ENCODE results near the gene UCN3.
"Not testable (repeated sequence)": the region's sequence is repeated elsewhere in the genome, so short reads cannot be mapped to it uniquely, and the experiment has no call there.

The UCN3 gene

GRCh38 chr10:5410787-5411186, 46.0 kb downstream of the UCN3 start:
- not testable (repeated sequence) for DNase-seq

- DNase-seq: no peak
Observed at GRCh38 chr10:5411941-5412276, 47.1 kb downstream of the UCN3 start.

DNA sequence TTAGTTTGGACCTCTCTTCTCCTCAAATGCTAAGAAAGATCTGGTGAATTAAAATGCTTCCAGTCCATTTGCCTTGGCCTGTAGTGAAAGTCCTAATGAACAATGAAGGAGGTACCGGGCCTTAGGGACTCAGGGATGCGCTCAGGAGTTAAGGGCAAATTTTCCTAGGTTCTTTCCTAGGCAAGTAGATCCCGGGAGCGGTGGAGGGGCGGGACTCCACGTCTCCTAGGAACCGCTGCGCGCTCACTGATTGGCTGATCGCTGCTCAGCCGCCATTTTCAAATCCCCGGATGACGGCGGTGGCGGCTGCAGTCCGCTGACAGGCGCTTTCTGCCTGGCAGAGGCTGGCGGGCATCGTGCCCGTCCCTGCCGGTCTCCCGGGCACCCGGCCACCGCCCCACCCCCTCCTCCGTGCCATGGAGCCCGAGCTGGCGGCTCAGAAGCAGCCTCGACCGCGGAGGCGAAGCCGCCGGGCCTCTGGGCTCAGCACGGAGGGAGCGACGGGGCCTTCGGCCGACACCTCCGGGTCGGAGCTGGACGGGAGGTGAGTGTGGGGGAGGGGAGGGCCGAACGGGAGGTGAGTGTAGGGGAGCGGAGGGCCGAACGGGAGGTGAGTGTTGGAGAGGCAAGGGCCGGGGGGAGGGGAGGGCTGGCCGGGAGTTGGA, 47.6 kb downstream of the UCN3 start, which contains the start of gene NET1:
Gene NET1, plus strand, starts transcription at position 281 of the 665 bp plus-strand sequence. Its CDS starts 136 bp downstream, at position 417.
- DNase-seq: peak; percentile 81

GRCh38 chr10:5413012-5413938, 48.5 kb downstream of the UCN3 start:
- DNase-seq: no peak

DNA sequence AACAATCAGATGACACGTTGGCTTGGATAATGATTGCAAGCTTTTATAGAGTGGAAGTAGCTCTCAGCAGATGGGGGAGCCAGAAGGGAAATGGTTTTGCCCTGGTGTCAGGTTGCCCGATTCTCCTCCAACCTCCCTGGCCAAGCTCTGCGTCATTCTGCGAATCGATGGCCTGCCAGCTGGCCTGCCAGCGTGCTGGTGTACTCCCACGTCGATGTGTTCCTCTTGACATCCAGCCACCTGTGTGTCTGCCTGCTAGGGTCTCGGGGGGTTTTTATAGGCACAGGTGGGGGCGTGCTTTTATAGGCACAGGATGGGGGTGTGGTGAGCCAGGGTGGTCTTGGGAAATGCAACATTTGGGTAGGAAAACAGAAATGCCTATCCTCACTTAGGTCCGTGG, 52.2 kb downstream of the UCN3 start:
- DNase-seq: no peak

DNA sequence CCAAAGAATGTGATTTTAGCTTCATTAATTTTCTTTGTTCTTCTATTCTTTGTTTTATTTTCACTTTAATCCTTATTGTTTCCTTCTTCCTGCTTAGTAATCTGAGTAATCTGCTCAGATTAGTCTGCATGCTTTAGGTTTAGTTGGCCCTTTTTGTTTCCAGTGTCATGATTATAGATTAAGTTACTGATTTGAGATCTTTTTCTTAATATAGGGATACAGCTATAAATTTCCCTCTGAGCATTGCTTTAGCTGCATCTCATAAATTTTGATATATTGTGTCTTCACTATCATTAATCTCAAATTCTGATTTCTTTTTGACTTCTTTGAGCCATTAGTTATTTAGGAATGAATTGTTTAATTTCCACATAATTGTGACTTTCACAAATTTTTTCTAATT, 53.8 kb downstream of the UCN3 start:
- DNase-seq: no peak

GRCh38 chr10:5419466-5420094, 54.8 kb downstream of the UCN3 start:
- no peak for DNase-seq

- DNase-seq: no peak
Observed at GRCh38 chr10:5423771-5424170, 59.0 kb downstream of the UCN3 start.
